PC-3 (cell line): ENCODE results near the gene MPG. TPM values are rescaled to one million over a fixed set of nuclear protein-coding genes. Genes with fewer than 3 reads are reported as not detected.
A peak's percentile ranks its signal among the peaks of the same experiment; 100 is the strongest.

Experiments used
- ATAC-seq: fragments of 200-7000 bp; cut with Tn5 transposase; 2 replicates; pipeline ENCODE4 v1.9.1; 2020; ENCODE audit warnings: mild to moderate bottlenecking, moderate library complexity
- BruUV-seq: library from RNA; stranded (reverse); fragments of 400-500 nt; replicated peaks from 2 replicates; lab custom pipeline; 2021; lab: Mats Ljungman, UMichigan
- CTCF ChIA-PET: fragments of 300-600 bp; sonication (Branson Sonifier 250); formaldehyde crosslinking; loops from one replicate; lab custom pipeline; 2022; ENCODE audit warnings: antibody characterized with exemption; lab: Charles Lee
- POLR2A ChIA-PET: fragments of 300-600 bp; sonication (Branson Sonifier 250); formaldehyde crosslinking; loops from one replicate; lab custom pipeline; 2022; ENCODE audit warnings: antibody characterized with exemption; ENCODE audit not compliant: unreplicated experiment; lab: Charles Lee
- DNase-seq: peaks from one replicate; pipeline ENCODE4 v3.0.0-alpha.2; 2015
- H2AFZ ChIP-seq: fragments of 300-600 bp; sonication (generic); 2 replicates; pipeline ENCODE4 v1.6.0; 2016; ENCODE audit warnings: antibody characterized with exemption, low read length
- H3F3A ChIP-seq: fragments of 300-600 bp; sonication (generic); one replicate; pipeline ENCODE4 v1.6.0; 2017; ENCODE audit warnings: antibody characterized with exemption, low read length, control low read depth, mild to moderate bottlenecking; ENCODE audit not compliant: unreplicated experiment
- H3K27ac ChIP-seq: fragments of 300-600 bp; sonication (generic); 2 replicates; pipeline ENCODE4 v1.5.1; 2016; ENCODE audit warnings: mild to moderate bottlenecking, low read length
- H3K27me3 ChIP-seq: fragments of 300-600 bp; sonication (generic); 2 replicates; pipeline ENCODE4 v1.6.1; 2016; ENCODE audit warnings: low read length, mixed read lengths
- H3K36me3 ChIP-seq: fragments of 300-600 bp; sonication (generic); 2 replicates; pipeline ENCODE4 v1.6.1; 2016; ENCODE audit warnings: low read depth, mixed run types, low read length, mixed read lengths
- H3K4me1 ChIP-seq: fragments of 300-600 bp; sonication (generic); 2 replicates; pipeline ENCODE4 v1.5.1; 2016; ENCODE audit warnings: low read length; ENCODE audit not compliant: insufficient read depth
- H3K4me2 ChIP-seq: fragments of 300-600 bp; sonication (generic); 2 replicates; pipeline ENCODE4 v1.6.0; 2016; ENCODE audit warnings: low read length
- H3K4me3 ChIP-seq: fragments of 300-600 bp; sonication (generic); 2 replicates; pipeline ENCODE4 v1.5.1; 2016; ENCODE audit warnings: mild to moderate bottlenecking, low read length, mixed read lengths
- H3K79me2 ChIP-seq: fragments of 300-600 bp; sonication (generic); 2 replicates; pipeline ENCODE4 v1.6.1; 2017; ENCODE audit warnings: low read length, mixed read lengths
- H3K9ac ChIP-seq: fragments of 300-600 bp; sonication (generic); 2 replicates; pipeline ENCODE4 v1.6.0; 2016; ENCODE audit warnings: mild to moderate bottlenecking, low read length
- H3K9me2 ChIP-seq: fragments of 300-600 bp; sonication (generic); replicated peaks from 2 replicates; pipeline ENCODE4 v1.6.1; 2016; ENCODE audit warnings: mixed run types, low read length, mixed read lengths
- H3K9me3 ChIP-seq: fragments of 300-600 bp; sonication (generic); 2 replicates; pipeline ENCODE4 v1.6.1; 2016; ENCODE audit warnings: low read length, mixed read lengths
- H4K20me1 ChIP-seq: fragments of 300-600 bp; sonication (generic); 2 replicates; pipeline ENCODE4 v1.6.1; 2016; ENCODE audit warnings: low read length, mixed read lengths
- CTCF ChIP-seq: fragments of 300-600 bp; sonication (generic); conservative IDR thresholded peaks from 2 replicates; pipeline ENCODE4 v1.5.1; 2017; ENCODE audit warnings: antibody characterized with exemption, low read depth, mild to moderate bottlenecking, low read length
- EZH2 ChIP-seq: fragments of 300-600 bp; sonication (generic); IDR thresholded peaks from one replicate; pipeline ENCODE4 v1.6.1; 2017; ENCODE audit warnings: antibody characterized with exemption, mild to moderate bottlenecking, low read length; ENCODE audit not compliant: unreplicated experiment
- EZH2phosphoT487 ChIP-seq: fragments of 300-600 bp; sonication (generic); IDR thresholded peaks from 2 replicates; pipeline ENCODE4 v1.6.1; 2018; ENCODE audit warnings: mild to moderate bottlenecking, antibody characterized with exemption, low read length, borderline replicate concordance
- intact Hi-C: fragments of 100-400 bp; cut with micrococcal nuclease; formaldehyde crosslinking; loops from 2 replicates; pipeline ENCODE4 v1.9.0; 2023
- total RNA-seq: library from RNA; depleted of rRNA; stranded (reverse); fragments of >200 nt; gene quantifications from 2 replicates; pipeline ENCODE4 v1.2.3, GENCODE V29; 2014

The MPG gene
- total RNA-seq, 1 experiment from 2014 or later: 147 TPM

GRCh38 chr16:74747-75334 lies 3.2 kb upstream of the MPG start:
- no peak overlapping the region for H3K4me2 ChIP-seq
- DNase-seq: no peak
- TF ChIP-seq EZH2 (no peak), CTCF (no peak), EZH2phosphoT487 (no peak)
- POLR2A ChIA-PET: no interaction called here
- no peak overlapping the region for H2AFZ ChIP-seq
- no peak overlapping the region for H3K27ac ChIP-seq
- H3F3A ChIP-seq: no peaks in the 10 kb centered on the region
- CTCF ChIA-PET: interaction anchor here (0.6 kb wide), 1 partner anchor 51 kb away, joined by 5 read pairs; no protein-coding TSS in a partner anchor
- no TSS peak for BruUV-seq
- H3K4me1 ChIP-seq: peaks cover 45% of the 10 kb centered on the region
- H3K36me3 ChIP-seq: no peaks in the 10 kb centered on the region
- peaks cover 25% of the 10 kb centered on the region for H3K79me2 ChIP-seq
- ATAC-seq: no peak
- no peaks in the 10 kb centered on the region for H4K20me1 ChIP-seq
- intact Hi-C loops: no loop called here
- H3K9me3 ChIP-seq: no peaks in the 10 kb centered on the region
- H3K27me3 ChIP-seq: no peaks in the 10 kb centered on the region
- H3K9me2 ChIP-seq: no peaks in the 10 kb centered on the region
- H3K9ac ChIP-seq: no peak overlapping the region
- H3K4me3 ChIP-seq: no peak overlapping the region

- ATAC-seq: no peak
- no peak for DNase-seq
- Histone ChIP-seq H3K36me3 (no peaks in the 10 kb centered on the region), H3K9me3 (no peaks in the 10 kb centered on the region), H3K79me2 (peaks cover 15% of the 10 kb centered on the region), H3K4me1 (peaks cover 35% of the 10 kb centered on the region), H4K20me1 (no peaks in the 10 kb centered on the region), H3K27ac (0 out of 2 replicates have a peak overlapping the region, but pooled peaks have one; percentile 16), H3K4me3 (0 out of 2 replicates have a peak overlapping the region, but pooled peaks have one; percentile 84), H3K9ac (no peak overlapping the region), H3K9me2 (no peaks in the 10 kb centered on the region), H2AFZ (no peak overlapping the region), H3K4me2 (peak overlapping the region; percentile 87), H3F3A (no peaks in the 10 kb centered on the region), H3K27me3 (no peaks in the 10 kb centered on the region)
- intact Hi-C loops: no loop called here
- no TSS peak for BruUV-seq
- POLR2A ChIA-PET: no interaction called here
- TF ChIP-seq CTCF: no peak
- CTCF ChIA-PET: no interaction called here
Measured at GRCh38 chr16:75580-76501, 2.2 kb upstream of the MPG start.
